ENCODE measurements around the gene NPIPA5.
"Not testable (repeated sequence)": the region's sequence is repeated elsewhere in the genome, so short reads cannot be mapped to it uniquely, and the experiment has no call there.

GRCh38 chr16:15348721-15349120 lies 29.4 kb downstream of the NPIPA5 start:
- TF ChIP-seq HINFP (CRISPR knock-in tag; IDR thresholded peaks at IDR 0.05; ENCODE audit: low read depth); MAFK (conservative IDR thresholded peaks at IDR 0.05 in 1 of 2, IDR thresholded peaks at IDR 0.05 in 1 of 2; ENCODE audit: low read length in 2 of 2); RNF2 (conservative IDR thresholded peaks at IDR 0.05; ENCODE audit: low read depth); KLF16 (CRISPR knock-in tag; IDR thresholded peaks at IDR 0.05); NFIC (IDR thresholded peaks at IDR 0.05; ENCODE audit: low read length); JUND (CRISPR knock-in tag; IDR thresholded peaks at IDR 0.05); PRPF4 (IDR thresholded peaks at IDR 0.05; ENCODE audit: low read depth, low read length, poor library complexity, severe bottlenecking): not testable (repeated sequence)
- TF ChIP-seq, protein P1, sequence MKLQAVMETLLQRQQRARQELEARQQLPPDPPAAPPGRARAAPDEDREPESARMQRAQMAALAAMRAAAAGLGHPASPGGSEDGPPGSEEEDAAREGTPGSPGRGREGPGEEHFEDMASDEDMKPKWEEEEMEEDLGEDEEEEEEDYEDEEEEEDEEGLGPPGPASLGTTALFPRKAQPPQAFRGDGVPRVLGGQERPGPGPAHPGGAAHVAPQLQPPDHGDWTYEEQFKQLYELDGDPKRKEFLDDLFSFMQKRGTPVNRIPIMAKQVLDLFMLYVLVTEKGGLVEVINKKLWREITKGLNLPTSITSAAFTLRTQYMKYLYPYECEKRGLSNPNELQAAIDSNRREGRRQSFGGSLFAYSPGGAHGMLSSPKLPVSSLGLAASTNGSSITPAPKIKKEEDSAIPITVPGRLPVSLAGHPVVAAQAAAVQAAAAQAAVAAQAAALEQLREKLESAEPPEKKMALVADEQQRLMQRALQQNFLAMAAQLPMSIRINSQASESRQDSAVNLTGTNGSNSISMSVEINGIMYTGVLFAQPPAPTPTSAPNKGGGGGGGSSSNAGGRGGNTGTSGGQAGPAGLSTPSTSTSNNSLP (IDR thresholded peaks at IDR 0.05; ENCODE audit: low read depth, low read length), result not testable (repeated sequence)

Data from HepG2 (cell line).